NCI-H2196 treated with DMSO at 0.1 percent for 48 hours (cell line): ENCODE measurements around the gene SLC34A1.
"Not testable (repeated sequence)": the region's sequence is repeated elsewhere in the genome, so short reads cannot be mapped to it uniquely, and the experiment has no call there.

ENCODE experiments used
- DNase-seq: peaks from one replicate; lab custom pipeline; 2025; ENCODE audit not compliant: unreplicated experiment; lab: John Stamatoyannopoulos, UW

SLC34A1 gene

GRCh38 chr5:177354711-177355110 lies 29.5 kb upstream of the SLC34A1 start:
- no peak for DNase-seq

- DNase-seq: no peak
Observed at GRCh38 chr5:177355162-177355867, 28.9 kb upstream of the SLC34A1 start.

GRCh38 chr5:177355868-177356168 lies 28.4 kb upstream of the SLC34A1 start:
- DNase-seq: no peak

- DNase-seq: no peak
Observed at GRCh38 chr5:177356746-177357145, 27.5 kb upstream of the SLC34A1 start.

DNA sequence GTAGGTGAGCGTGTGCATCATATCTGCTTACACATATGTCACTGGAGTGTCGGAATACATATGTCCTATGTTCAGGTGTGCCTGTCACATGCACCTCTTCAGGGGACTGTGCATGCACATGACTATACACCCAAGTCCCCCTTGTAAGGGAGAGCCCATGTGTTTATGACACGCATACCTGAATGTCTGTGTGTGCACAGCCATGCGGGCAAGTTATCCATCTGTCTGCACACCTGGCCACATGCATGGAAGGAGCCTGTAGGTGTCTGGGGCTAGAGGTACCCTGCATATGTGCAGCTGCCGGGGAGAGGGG lies 27.1 kb upstream of the SLC34A1 start:
- no peak for DNase-seq

DNA sequence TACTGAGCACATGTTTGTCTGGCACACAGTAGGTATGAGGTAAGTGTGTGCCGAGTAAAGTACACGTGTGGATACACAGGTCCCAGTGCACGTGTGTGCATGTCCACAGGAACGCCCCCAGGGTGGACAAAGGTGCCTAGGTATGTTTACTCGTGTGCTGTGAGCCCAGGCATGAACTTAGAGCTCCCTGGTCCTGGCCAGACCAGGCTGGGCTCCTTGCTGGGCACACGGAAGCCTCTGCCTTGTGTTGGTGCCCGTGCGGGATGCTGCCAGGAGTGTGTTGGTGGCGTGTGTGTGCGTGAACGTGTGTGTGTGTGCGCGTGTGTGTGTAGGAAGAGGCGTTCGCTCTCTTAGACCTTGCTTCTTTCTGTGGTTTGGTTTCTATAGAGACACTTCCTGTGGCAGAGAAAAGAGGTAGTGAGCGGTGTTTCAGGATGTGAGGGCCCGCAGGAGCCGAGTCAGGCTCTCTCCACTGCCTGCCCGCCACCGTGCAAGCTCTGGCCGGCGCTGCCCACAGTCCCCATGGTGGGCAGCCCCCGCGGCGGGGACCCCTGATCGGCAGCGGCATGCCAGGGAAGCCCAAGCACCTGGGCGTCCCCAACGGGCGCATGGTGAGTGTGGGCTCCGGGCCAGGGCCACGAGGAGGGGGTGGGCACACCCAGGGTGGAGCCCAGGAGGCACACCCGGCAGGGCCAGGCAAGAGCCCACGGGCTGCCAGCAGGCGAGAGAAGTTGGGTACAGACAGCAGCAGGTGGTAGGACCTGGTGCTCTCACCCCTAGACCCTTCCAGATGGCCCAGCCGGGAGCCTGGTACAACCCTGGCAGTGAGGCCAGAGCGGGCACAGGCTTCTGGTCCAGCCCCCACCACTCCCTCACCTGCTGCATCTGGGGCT lies 26.5 kb upstream of the SLC34A1 start, which contains the start of gene RGS14:
Gene RGS14, plus strand, starts transcription at position 466 of the 893 bp plus-strand sequence. Its CDS starts 101 bp downstream, at position 567.
- peak; percentile 47 for DNase-seq

DNA sequence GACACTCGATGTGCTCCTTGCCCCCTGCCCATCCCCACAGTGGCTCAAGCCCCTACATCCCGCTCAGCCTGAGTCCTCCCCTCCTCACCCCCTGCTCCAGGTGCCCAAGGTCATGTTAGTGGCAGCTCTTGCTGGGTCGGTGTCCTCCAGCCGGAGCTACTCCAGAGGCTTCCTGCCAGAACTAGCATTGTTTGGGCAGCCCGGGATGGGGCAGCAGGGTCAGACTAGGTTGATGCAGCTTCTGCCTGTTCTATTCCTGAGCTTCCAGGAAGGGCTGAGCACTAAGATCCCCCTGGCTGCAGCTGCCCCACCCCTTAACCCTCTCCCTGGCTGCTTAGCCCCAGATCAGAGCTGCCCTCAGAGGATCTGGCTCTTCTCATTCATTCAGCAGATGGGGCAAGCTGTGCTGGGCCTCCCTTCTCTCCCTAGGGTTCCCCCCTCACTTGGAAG lies 25.8 kb upstream of the SLC34A1 start:
- no peak for DNase-seq

DNA sequence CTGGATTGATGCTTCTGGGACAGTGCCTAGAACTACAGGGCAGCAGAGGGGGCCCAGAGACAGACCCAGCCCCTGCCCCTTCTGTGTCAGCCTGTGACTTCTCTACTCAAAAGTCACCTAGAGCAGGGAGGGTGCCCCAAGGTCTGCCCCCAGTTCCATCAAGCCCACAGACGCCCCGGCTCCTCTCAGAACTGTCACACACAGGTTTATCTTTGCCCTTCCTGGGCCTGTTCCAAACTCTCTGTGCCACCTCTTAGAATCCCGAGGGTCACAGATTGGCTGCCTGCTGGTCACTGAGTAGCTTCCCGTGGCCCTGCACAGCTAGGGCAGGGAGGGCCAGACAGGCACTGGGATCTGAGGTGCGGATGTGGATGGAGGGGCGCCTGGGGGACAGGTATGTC lies 24.8 kb upstream of the SLC34A1 start:
- no peak for DNase-seq

GRCh38 chr5:177359860-177360259 lies 24.4 kb upstream of the SLC34A1 start:
- DNase-seq: no peak

- not testable (repeated sequence) for DNase-seq
Observed at GRCh38 chr5:177360740-177361139, 23.5 kb upstream of the SLC34A1 start.

GRCh38 chr5:177361418-177362291 lies 22.6 kb upstream of the SLC34A1 start:
- DNase-seq: no peak

DNA sequence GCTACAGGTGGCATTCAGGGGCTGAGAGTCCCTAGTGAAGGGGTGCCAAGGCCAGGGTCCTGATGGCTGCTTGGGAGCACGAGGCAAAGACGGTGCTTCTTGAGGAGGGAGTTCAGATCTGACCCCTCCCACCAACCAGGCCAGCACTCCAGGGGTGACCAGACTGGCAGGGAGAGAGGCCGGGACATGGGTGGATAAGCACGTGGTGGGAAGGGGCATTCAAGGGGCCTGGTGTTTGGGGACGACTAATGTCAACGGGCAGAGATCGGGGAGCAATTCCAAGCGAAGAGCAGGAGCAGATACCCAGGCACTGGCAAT lies 22.0 kb upstream of the SLC34A1 start:
- no peak for DNase-seq

DNA sequence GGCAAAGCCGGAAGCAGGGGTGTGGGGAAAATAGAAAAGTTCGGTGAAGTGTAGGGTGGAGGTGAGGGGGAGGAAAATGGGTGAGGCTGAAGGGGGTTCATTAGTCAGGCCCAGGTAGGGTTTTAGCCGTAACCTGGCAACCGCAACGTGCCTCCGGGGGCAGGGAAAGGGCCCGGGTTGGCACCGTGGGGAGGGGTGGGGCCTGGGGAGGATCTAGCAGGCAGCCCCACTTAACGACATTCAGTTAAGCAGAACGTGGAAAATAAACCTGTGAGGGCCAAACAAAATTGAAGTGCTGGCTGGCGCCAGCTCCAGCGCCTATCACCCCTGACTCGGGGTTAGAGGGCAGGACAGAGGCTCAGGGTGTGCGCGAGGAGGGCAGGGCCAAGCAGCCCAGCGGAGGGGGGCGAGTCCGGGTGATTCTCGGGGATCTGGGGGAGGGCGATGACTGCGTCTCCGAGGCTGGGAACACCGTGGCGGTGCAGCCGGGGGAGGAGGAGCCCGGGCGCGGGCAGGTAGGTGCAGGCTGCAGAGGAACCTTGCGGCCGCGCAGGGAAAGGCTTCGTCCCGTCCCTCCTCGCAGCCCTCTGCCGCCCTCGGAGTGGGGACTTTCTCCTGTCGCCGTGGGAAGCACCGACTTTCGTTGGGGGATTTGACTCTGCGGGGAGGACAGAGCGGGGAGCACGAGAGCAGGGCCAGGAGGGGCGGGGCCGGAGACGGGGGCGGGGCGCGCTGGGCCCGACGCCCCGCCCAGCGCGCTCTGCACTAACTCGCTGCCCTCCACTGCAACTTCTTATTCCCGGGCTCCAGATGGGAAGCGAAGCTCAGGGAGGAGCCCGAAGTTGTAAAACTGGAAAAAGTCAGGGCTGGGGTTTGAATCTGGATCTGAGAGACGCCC lies 21.4 kb upstream of the SLC34A1 start:
- peak; percentile 65 for DNase-seq

DNA sequence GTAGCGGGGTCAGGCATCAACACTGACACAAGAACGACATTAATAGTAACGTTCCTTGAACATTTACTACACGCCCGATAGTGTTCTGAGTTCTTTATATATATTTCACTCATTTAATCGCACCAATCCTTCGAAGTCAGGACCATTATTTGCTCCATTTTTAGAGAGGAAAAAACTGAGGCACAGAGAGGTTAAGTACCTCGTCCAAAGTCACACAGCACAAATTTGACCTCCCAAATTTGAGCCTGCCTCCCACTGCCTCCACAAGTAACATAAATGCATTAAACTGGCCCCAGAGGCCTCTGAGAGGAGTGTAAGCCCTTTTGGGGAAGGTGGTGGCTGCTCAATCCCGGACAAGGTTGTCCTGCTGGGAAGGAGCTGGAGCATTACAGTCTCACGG lies 20.7 kb upstream of the SLC34A1 start:
- no peak for DNase-seq

GRCh38 chr5:177364159-177364962 lies 19.9 kb upstream of the SLC34A1 start:
- no peak for DNase-seq

GRCh38 chr5:177365845-177366527 lies 18.2 kb upstream of the SLC34A1 start:
- no peak for DNase-seq

DNA sequence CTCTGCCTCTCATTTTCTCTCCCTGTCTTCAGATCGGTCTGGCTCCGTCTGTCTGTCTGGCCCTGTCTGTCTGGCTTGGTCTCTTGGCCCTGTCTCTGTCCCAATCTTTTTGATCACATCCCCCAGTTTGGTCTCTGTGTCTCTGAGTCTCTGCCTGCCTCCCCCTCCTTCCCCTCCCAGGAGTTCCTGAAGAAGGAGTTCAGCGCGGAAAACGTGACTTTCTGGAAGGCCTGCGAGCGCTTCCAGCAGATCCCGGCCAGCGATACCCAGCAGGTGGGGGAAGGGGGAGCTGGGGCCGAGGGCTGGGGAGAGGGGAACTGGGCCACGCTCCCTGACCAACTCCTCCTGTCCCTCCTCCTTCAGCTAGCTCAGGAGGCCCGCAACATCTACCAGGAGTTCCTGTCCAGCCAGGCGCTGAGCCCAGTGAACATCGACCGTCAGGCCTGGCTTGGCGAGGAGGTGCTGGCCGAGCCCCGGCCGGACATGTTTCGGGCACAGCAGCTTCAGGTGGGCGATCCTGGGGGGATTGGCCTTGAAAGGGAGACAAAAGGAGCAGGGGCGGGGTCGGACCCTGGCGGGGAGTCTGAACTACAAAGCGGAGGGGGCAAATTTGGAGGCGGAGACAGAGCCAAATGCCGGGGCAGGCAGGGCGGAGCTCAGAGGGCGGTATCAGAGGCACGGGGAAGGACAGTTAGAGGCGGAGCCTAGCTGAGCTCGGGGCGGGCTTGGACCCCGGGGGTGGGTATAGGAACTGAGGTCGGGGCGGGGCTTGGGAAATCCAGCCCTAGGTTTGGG lies 17.5 kb upstream of the SLC34A1 start:
- DNase-seq: no peak

DNA sequence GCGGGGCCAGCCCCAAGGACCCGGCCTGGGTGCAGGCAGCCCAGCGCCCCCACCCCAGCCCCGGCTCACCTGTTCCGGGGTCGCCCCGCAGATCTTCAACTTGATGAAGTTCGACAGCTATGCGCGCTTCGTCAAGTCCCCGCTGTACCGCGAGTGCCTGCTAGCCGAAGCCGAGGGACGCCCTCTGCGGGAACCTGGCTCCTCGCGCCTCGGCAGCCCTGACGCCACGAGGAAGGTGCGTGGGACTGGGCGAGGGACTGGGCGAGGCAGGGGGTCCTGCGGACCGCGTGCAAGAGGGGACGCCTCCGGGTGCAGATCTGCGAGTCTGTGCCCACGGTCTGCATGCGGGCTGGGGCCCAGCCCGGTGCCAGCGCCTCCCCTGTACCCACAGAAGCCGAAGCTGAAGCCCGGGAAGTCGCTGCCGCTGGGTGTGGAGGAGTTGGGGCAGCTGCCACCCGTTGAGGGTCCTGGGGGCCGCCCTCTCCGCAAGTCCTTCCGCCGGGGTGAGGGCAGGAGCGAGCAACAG lies 16.8 kb upstream of the SLC34A1 start:
- no peak for DNase-seq
